Measurements from ENCODE around the gene PRELID2.
"Not testable (repeated sequence)": the region's sequence is repeated elsewhere in the genome, so short reads cannot be mapped to it uniquely, and the experiment has no call there.

The PRELID2 gene

DNA sequence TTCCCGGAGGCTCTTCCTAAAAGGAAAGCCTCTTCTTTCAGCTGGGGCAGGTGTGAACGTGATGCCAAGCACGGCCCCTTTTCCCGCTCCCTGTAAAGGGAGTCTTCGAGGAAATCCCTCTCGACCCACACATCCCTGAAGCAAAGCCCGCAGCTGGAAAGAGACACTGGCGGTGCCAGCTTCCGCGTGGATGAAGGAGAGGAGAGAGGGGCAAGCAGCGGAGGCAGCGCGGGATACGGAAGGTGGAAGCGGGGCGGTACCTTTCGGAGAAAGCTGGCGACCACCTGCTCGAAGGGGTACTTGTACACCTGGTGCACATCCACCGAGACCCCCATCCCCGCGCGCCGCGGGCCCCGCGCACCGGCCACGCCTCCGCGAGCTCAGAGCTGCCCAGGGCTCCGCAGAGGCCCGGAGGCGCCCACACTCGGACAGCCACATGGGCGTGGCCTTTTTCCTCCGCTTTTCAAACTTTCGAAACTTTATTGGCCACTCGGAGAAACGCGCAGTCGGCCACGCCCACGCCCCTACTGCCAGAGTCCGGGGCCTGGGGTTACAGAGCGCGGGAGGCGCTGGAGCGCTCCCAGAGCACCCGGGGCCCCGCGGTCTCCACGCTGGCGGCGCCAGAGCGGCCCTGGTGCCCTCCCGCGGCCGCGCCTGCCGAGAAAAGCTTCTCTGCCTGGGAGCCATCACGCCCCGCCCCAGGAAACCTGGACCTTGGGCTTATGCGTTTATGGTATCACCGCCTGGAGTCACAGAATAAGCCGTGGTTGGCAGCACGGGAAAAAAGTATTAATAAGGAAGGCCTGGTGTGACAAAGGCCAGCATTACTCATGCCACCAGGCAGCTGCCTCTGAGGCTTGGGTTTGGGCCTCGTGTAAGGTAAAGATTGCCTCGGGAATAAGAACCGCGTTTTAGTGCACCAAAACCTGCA, at the start of gene PRELID2:
Gene PRELID2, minus strand, starts transcription at position 426 of the 931 bp plus-strand sequence. Its CDS starts 91 bp downstream, at position 335.
- DNase-seq (ENCODE audit: low read depth in 2 of 2): peak; percentile 23 to 38

DNA sequence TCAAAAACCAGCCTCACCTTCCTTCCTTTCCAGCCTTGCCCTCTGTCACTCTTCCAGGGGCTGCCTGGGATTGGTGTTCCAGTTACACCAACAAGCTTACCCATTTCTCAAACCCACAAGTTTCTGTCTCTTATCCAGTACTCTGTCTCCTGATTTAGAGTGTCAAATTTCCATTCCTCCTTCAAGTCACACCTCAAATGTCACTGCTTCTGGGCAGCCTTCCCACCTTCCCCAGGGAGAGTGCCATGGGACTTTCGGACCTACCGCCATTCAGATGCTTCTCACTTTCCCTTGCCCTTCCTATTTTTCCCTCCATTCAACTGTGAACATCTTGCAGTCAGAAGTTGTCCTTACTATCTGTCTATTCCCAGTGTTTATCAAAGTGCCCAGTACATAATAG, 39.6 kb upstream of the PRELID2 start:
- DNase-seq (ENCODE audit: low read depth in 2 of 2): no peak

DNA sequence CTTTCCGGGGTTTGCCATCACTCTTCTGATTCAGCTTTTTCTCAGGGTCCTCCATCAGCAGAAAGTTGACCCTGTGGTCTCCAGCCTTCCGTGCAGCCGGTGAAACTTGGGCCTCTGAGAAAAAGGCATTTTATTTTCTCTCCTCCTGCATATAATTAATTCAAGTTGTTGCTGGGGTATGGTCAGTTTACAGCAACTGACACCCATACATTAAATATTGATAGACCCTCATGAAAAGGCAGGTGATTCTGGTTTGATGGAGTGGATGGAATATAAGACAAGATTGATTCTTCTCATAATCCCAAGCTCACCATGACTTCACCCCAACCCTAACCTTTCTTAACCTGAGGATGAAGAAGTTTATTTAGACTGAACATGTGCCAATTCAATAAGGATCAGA, 37.8 kb upstream of the PRELID2 start, which contains the start of gene GRXCR2:
Gene GRXCR2, minus strand, starts transcription at position 101 of the 400 bp plus-strand sequence. Its CDS starts 46 bp downstream, at position 55.
- no peak for DNase-seq (ENCODE audit: low read depth in 2 of 2)

DNA sequence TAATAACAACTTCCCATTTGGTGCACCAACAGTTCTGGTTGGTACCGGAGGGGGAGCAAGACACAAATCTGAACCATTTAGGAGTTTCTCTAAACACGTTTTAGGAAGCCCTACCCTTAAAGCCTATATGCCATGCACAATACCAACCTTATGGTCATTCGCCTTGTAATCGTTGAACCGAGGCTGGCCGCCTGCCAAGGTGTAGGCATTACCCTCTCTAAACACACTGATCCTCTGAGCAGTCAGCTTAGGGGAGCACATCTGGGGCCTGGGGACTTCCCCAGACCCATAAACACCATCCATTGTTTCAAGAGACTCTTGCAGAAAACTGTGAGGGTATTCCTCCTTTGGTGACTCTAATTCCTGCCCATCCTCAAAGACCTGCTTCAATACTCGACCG, 37.3 kb upstream of the PRELID2 start:
- DNase-seq (ENCODE audit: low read depth in 2 of 2): no peak

DNA sequence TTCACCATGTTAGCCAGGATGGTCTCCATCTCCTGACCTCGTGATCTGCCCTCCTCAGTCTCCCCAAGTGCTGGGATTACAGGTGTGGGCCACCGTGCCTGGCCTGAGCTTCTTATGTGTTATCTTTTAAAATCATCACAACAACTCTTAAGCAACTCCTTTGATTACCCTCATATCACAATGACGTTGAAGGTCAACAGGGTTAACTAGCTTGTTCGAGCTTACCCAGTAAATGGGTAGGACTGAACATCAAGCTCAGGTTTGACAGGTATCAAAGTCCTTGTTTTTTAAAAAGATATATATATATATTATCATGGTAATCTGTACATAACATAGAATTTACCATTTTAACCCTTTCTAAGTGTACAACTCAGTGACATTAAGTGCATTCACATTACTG, 34.6 kb upstream of the PRELID2 start:
- DNase-seq (ENCODE audit: low read depth in 2 of 2): no peak

DNA sequence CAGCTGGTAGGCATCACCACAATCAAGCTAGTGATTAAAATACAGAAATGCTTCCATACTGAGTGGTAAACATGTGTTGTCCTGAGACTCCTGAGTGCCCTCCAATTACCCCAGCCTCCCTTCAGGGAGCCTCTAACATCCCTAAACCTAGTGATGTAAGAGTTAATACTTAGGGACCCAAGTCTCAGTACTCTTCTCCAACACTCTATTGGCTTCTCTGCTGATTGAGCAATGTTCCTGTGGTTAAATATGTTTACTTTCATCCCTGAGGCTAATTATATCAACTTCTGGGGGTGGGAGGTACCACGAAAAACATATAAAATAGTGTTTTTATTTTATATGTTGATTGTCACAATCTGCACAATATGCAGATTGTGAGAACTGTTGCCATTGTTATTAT, 32.7 kb upstream of the PRELID2 start:
- no peak for DNase-seq (ENCODE audit: low read depth in 2 of 2)

DNA sequence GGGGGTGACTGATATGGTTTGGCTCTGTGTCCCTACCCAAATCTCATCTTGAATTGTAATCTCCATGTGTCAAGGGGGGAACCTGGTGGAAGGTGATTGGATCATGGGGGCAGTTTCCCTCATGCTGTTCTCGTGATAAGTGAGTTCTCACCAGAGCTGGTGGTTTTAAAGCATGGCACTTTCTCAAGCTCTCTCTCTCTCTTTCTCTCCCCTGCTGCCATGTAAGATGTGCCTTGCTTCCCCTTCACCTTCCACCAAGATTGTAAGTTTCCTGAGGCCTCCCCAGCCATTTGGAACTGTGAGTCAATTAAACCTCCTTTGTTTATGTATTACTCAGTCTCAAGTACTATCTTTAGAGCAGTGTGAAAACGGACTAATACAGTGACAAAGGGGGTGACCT, 29.3 kb upstream of the PRELID2 start:
- not testable (repeated sequence) for DNase-seq (ENCODE audit: low read depth in 2 of 2)

DNA sequence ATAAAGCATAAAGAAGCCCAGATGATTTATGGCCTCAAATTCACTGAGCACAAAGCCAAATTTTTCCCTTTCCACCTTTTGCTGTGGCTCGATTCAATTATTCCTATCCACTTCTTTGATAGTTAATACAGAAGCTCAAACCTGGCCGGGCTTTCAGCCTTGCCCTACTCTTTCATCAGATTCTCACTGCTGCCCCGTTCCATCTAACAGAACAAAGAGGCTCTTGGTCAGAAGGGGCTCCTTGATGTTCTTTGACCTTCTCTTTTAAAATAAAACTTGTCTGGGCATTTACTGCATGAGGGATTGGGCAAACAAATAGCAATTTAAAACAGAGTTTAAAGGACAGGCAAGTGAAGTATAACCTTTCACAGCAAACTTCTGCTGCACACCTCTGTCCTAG, 27.9 kb upstream of the PRELID2 start:
- no peak for DNase-seq (ENCODE audit: low read depth in 2 of 2)

DNA sequence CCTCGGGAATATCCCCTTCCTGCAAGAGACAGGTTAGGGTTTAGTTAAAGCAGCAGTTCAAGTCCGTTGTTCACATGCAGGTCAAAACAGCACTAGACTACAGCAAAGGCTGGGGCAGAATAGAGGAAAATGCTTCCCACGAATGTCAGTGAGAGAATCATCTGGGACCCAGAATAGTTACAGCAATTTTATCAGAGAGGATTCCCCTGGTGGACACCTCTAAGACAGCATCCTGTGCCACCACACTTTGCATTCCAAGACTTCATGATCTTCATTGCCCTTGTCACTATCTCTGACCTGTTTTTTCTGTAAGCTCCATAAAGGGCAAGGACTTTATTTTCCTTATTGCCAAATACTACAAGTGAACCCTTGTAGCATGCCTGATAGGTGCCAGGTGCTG, 24.8 kb upstream of the PRELID2 start:
- no peak for DNase-seq (ENCODE audit: low read depth in 2 of 2)

DNA sequence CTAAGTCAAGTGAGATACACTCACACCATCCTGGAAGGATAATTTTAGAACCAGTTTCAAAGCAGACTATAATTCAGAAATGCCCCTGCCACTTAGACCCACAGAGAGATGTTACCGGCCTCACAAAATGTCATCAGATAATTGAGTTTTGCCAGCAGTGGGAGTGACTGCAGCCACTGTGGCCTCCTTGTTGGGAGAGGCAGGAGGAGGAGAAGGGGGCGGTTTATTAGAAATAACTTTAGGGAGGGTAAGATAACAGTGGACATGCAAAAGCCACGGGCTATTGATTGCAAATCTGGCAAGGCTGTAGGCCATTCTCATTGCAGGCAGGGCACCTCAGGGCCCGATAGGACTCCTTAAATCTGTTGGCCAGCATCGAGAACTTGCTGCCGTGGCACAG, 24.3 kb upstream of the PRELID2 start:
- no peak for DNase-seq (ENCODE audit: low read depth in 2 of 2)

DNA sequence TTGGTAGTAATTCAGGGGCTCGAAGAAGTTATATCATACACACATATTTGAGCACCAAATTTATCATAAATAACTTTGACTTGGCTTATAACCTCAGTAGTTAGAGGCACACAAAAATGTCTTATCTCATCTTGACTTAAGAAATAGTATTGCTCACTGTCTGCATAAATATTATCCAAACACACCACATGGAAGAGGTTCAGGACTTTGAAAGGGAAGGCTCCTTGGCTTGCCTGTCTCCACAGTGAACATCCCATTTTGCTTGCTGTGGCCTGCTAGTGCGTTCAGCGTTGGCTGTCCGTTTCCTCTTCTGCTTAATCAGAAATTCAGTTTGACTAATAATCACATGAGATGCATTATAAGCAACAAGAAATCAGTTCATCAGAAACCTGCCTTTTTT, 23.8 kb upstream of the PRELID2 start:
- DNase-seq (ENCODE audit: low read depth in 2 of 2): no peak

DNA sequence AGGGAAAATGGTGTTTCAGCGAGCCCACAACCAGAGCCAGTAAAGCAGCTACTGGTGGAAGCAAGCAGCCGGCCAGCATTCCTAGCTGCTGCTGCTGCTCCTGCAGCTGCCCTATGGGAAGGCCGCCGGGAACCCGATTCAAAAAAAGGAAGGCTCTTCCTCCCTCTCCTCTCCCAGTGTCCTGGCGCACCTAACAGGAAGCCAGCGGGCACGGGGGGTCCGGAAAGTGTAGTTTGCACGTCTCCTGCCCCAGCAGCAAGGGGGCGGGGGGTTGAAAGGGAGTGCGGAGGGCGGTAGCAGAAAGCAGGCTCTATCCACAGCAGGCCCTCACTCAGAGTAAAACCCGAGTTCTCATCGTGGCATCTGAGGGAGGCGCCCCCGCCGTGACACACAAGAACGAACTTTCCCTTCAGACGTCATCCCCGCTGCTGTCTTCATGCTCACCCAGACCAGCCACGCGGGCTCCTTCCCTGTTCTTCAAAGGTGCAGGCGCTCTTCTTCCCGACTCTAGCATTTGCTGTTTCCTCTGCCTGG, 21.2 kb upstream of the PRELID2 start:
- DNase-seq (ENCODE audit: low read depth in 2 of 2): no peak

DNA sequence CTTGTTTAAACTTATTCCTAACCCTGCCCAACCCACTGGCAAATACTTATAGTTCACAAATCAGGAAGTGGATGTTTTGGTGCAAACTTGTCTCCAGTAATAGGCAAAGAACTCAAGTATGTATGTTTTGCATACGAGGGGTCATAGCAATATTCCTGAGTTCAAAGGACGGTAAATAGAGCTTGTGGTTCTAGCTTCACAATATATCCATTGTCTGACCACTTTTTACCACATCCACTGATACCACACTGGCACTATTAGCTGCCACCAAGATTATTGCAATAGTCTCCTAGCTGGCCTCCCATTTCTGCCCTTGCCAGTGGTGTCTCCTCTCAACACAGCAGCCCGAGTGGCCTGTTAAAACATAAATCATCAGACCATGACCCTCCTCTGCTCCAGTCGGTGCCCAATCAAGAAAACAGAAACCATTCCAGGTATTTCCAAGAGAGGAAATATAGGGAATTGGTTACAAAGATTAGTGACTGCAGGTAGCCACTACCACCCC, 20.7 kb upstream of the PRELID2 start:
- DNase-seq (ENCODE audit: low read depth in 2 of 2): no peak

DNA sequence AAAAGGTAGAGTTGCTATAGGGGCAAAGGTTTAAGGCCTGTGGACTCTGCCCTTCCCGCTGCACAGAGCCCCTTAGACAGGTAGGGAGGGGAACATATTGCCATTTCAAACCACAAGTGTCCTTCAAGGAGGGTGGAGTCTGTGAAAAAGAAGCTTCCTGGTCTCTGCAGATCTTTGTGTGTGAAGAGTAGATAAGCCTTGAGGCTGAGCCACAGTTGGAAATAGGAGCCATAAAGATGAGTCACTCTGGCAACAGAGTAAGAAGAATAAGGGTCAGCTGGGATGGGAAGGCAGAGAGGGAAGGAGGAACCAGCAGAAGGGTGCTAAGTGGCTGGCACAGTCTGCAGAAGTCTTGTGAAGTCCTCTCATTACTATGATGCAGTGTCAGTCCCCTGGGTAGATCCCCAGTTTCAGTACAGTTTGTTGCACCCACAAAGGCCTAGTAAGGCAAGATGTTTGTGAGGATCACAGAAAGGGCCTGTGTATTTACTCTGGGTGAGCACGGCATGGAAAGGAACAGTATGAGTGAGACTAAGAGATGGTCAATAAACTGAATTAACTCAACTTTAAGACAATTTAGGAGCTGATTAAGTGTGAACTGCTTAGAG, 19.6 kb upstream of the PRELID2 start:
- no peak for DNase-seq (ENCODE audit: low read depth in 2 of 2)

DNA sequence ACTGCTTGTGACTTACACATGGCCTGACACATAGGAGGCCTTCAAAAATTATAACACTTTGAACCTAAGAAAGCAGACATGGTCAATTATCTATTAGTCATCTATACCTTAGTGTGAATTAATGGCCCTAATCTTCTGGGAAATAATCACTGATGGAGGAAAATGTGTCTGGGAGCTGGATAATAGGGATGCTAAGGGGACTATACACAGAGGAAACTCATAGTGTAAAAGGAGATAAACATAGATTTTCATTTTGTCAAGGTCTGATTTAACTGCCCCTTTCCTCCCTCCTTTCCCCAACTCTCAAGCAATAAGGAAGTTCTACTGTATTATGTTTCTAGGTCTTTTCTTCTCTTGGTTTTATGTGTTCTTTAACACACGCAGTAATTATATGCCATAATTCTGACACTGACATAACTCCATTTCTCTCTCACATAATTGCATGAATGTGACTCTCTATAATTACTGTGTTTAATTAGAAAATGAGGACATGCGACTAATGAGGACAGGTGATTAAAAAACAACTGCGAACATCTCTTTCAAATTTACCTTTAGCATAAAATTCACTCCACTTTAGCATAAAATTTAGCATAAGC, 18.7 kb upstream of the PRELID2 start:
- DNase-seq (ENCODE audit: low read depth in 2 of 2): no peak

DNA sequence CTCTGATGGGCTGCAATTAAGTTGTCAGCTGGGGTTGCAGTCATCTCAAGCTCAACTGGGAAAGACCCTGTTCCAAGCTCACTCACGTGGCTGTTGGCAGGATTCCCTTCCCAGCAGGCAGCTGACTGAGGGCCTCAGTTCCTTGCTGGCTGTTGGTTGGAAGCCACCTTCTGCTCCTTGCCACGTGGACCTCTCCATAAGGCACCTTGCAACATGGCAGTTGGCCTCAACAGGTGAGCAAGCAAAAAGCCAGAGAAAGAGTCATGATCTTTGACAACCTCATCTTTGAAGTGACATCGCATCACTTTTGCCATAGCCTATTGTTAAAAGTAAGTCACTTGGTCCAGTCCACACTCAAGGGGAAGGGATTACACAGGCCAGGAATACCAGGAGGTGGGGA, 17.8 kb upstream of the PRELID2 start:
- no peak for DNase-seq (ENCODE audit: low read depth in 2 of 2)

DNA sequence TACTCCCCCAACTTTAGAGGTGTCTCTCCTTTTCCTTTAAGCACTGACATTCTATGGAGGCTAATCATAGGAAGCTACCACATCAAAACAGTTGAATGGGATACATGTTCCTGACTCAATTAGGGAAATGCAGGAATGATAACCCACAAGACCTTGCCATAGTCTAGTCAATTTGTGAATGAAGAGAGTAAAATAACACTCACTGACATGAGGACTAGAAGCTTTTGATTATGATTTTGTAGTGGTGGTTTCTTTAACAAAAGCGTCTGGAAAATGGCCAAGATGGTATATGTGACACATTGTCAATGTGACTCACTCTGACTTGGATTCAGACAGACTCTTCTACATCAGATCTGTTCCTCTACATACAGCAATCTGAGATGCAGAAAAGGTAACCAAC, 13.7 kb upstream of the PRELID2 start:
- no peak for DNase-seq (ENCODE audit: low read depth in 2 of 2)

DNA sequence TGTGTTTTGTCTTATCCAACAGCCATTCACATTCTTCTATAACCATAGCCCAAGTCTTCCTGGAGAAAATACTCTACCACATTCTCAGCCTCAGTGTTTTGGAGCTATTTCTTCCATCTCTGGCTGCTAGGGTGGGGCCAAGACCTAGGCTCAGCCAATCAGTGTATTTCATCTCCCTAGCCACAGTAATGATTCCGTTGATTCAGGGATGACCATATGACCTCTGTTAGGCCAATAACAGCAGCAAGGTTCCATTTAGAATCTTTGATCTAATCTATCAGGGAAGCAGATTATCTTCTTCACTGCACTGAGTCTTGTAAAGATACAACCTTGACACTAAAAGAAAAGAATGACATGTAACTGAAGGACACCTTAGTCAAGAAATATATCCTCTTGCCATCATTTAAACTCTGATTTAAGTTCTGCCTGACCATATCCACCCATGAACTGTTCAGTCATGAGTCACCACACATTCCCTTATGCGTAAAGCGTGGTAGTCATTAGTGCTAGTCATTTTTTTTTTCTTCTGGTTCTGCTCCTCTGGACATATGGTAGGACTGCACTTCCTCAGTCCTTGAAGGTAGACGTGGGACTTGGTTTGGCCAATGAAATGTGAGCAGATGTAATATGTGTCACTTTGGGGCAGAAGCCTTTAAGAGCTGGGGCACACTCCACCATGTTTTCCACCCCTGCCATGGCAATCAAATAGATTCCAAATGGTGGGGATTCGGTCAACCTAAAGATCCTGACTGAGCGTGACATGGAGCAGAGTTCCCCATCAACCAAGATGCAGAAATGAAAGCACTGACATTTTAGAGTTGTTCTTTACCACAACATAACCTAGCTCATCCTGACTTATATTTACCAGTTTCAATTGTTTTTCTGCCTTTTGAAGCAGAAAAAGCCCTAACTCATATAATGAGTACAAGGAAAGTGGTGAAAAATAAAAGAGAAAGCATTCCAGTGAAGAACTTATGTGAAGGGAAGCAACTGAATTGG, 12.7 kb upstream of the PRELID2 start:
- DNase-seq (ENCODE audit: low read depth in 2 of 2): no peak

DNA sequence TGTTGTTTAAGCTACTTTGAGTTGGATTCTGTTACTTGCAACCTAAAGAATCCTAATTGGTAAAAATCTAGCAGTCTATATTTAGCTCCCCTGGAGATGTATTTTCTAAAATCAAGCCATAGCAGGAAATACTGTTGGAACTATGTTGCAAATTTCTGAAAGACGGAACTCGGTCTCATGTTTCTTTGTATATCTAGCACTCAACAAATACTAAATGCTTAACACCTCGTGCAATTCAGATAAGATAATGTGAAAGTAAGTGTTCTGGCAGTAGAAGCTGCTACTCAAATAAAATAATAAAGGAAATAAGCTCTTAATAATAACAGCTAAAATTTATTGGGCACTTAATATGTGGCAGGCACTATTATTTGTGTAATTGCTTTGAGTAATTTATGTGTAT, 10.9 kb upstream of the PRELID2 start:
- DNase-seq (ENCODE audit: low read depth in 2 of 2): no peak

DNA sequence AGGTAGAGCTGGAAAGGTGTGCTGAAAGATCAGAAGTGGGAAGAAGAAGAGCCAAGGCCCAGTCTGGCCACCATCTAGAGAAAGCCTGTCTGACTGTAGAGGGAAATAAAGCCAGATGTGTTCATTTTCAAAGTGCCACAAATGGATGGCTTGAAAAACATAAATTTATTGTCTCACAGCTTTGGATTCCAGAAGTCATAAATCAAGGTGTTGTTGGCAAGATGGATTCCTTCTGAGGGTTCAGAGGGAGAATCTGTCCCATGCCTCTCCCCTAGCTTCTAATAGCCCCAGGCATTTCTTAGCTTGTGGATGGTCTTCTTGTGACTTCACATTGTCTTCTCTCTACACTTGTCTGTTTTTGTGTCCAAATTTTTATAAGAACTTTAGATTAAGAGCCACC, 6.2 kb upstream of the PRELID2 start:
- no peak for DNase-seq (ENCODE audit: low read depth in 2 of 2)
